GM23338 (cell line): Measurements from ENCODE around the gene CACNA1D. TPM values are rescaled to one million over a fixed set of nuclear protein-coding genes. Genes with fewer than 3 reads are reported as not detected.

Source experiments
- ATAC-seq: fragments of 200-7000 bp; cut with Tn5 transposase; 3 replicates; pipeline ENCODE4 v1.9.1; 2020
- DNase-seq: peaks from one replicate; pipeline ENCODE4 v3.0.0-alpha.2; 2015; ENCODE audit warnings: low spot score
- H2AFZ ChIP-seq: fragments of 200-600 bp; sonication (generic); 2 replicates; pipeline ENCODE4 v1.8.0; 2016; ENCODE audit warnings: antibody characterized with exemption, mild to moderate bottlenecking, moderate library complexity
- H3F3A ChIP-seq: fragments of 200-600 bp; sonication (generic); replicated peaks from 2 replicates; pipeline ENCODE4 v1.8.0; 2017; ENCODE audit warnings: antibody characterized with exemption, mixed run types, low read depth
- H3K27ac ChIP-seq: fragments of 200-600 bp; sonication (generic); 2 replicates; pipeline ENCODE4 v1.6.1; 2016; ENCODE audit warnings: low read depth
- H3K27me3 ChIP-seq: fragments of 200-600 bp; sonication (generic); 2 replicates; pipeline ENCODE4 v1.8.0; 2016; ENCODE audit warnings: mild to moderate bottlenecking, mixed run types, moderate library complexity; ENCODE audit not compliant: insufficient read depth
- H3K36me3 ChIP-seq: fragments of 200-600 bp; sonication (generic); 2 replicates; pipeline ENCODE4 v1.8.0; 2016; ENCODE audit warnings: mild to moderate bottlenecking; ENCODE audit not compliant: insufficient read depth
- H3K4me1 ChIP-seq: fragments of 200-600 bp; sonication (generic); 2 replicates; pipeline ENCODE4 v1.8.0; 2016; ENCODE audit warnings: mild to moderate bottlenecking, moderate library complexity; ENCODE audit not compliant: insufficient read depth
- H3K4me2 ChIP-seq: fragments of 200-600 bp; sonication (generic); 2 replicates; pipeline ENCODE4 v1.7.1; 2017; ENCODE audit warnings: mixed run types
- H3K4me3 ChIP-seq: fragments of 200-600 bp; sonication (generic); 2 replicates; pipeline ENCODE4 v1.6.1; 2016; ENCODE audit warnings: mixed run types
- H3K79me2 ChIP-seq: fragments of 200-600 bp; sonication (generic); replicated peaks from 2 replicates; pipeline ENCODE4 v1.8.0; 2017; ENCODE audit warnings: mild to moderate bottlenecking; ENCODE audit not compliant: insufficient read depth
- H3K9me2 ChIP-seq: fragments of 200-600 bp; sonication (generic); 2 replicates; pipeline ENCODE4 v1.8.0; 2017; ENCODE audit not compliant: insufficient read depth
- H4K20me1 ChIP-seq: fragments of 200-600 bp; sonication (generic); replicated peaks from 2 replicates; pipeline ENCODE4 v1.8.0; 2017; ENCODE audit warnings: mild to moderate bottlenecking; ENCODE audit not compliant: insufficient read depth
- H3K27ac Mint-ChIP-seq: 2 replicates; pipeline ENCODE4 v1.8.0; 2020; ENCODE audit warnings: inconsistent platforms, mild to moderate bottlenecking, moderate library complexity, mixed read lengths
- H3K27me3 Mint-ChIP-seq: 3 replicates; pipeline ENCODE4 v1.8.0; 2022; ENCODE audit warnings: low read depth, mild to moderate bottlenecking, moderate library complexity, mixed read lengths, inconsistent platforms; ENCODE audit not compliant: insufficient read depth, poor library complexity
- H3K36me3 Mint-ChIP-seq: 3 replicates; pipeline ENCODE4 v1.8.0; 2021; ENCODE audit warnings: low read depth, mild to moderate bottlenecking, inconsistent platforms, moderate library complexity, mixed read lengths
- H3K4me1 Mint-ChIP-seq: 3 replicates; pipeline ENCODE4 v1.8.0; 2020; ENCODE audit warnings: mild to moderate bottlenecking, inconsistent platforms, mixed read lengths
- H3K4me3 Mint-ChIP-seq: 3 replicates; pipeline ENCODE4 v1.8.0; 2021; ENCODE audit warnings: moderate library complexity, mild to moderate bottlenecking, inconsistent platforms, mixed read lengths
- H3K9me3 Mint-ChIP-seq: 3 replicates; pipeline ENCODE4 v1.8.0; 2020; ENCODE audit warnings: moderate library complexity, mild to moderate bottlenecking, inconsistent platforms, mixed read lengths
- JUNB ChIP-seq: IDR thresholded peaks from one replicate; pipeline ENCODE4 v1.6.1; 2016; ENCODE audit warnings: antibody characterized with exemption; ENCODE audit not compliant: unreplicated experiment
- NANOG ChIP-seq: IDR thresholded peaks from 2 replicates; pipeline ENCODE4 v1.6.1; 2016; ENCODE audit warnings: antibody characterized with exemption, borderline replicate concordance
- ZNF462 ChIP-seq: fragments of 250-450 bp; sonication (Bioruptor Pico); IDR thresholded peaks from 2 replicates; pipeline ENCODE4 v1.5.0; 2020; ENCODE audit warnings: mild to moderate bottlenecking, moderate library complexity
- polyA plus RNA-seq: library from polyadenylated mRNA; unstranded; fragments of >200 nt; fragmentation: Nextera tagmentation; extraction: Ambion mirVana; gene quantifications from 2 replicates; pipeline ENCODE4 v1.2.1, GENCODE V29; 2016
- total RNA-seq: library from RNA; depleted of rRNA; stranded (reverse); fragments of >200 nt; shearing (Covaris generic); gene quantifications from 2 replicates; pipeline ENCODE4 v1.2.3, GENCODE V29; 2014

CACNA1D gene
- total and polyA plus RNA-seq, 2 experiments from 2014 or later: 1.7 to 1.8 TPM

GRCh38 chr3:53763353-53763752 lies 268.9 kb downstream of the CACNA1D start:
- Histone ChIP-seq H2AFZ (no peak overlapping the region), H3K9me2 (no peaks in the 10 kb centered on the region), H3K36me3 (no peaks in the 10 kb centered on the region), H3K4me3 (no peak overlapping the region), H3K27ac (no peak overlapping the region), H3K27me3 (no peaks in the 10 kb centered on the region), H3K4me2 (no peak overlapping the region), H4K20me1 (no peaks in the 10 kb centered on the region), H3K79me2 (no peaks in the 10 kb centered on the region), H3F3A (no peaks in the 10 kb centered on the region), H3K4me1 (no peaks in the 10 kb centered on the region)
- no peak overlapping the region for H3K27ac Mint-ChIP-seq
- TF ChIP-seq NANOG (no peak), ZNF462 (CRISPR knock-in tag) (no peak)
- DNase-seq (no peak), ATAC-seq (no peak; the same call in 1 of the 3 replicates)
- H3K36me3 Mint-ChIP-seq: no peaks in the 10 kb centered on the region
- H3K4me3 Mint-ChIP-seq: no peak overlapping the region
- peaks cover 7% of the 10 kb centered on the region for H3K4me1 Mint-ChIP-seq
- peaks cover 2% of the 10 kb centered on the region for H3K27me3 Mint-ChIP-seq
- no peaks in the 10 kb centered on the region for H3K9me3 Mint-ChIP-seq

- Histone ChIP-seq H2AFZ (no peak overlapping the region), H3K4me1 (no peaks in the 10 kb centered on the region), H3K9me2 (no peaks in the 10 kb centered on the region), H3K27me3 (no peaks in the 10 kb centered on the region), H3F3A (no peaks in the 10 kb centered on the region), H3K79me2 (no peaks in the 10 kb centered on the region), H3K36me3 (no peaks in the 10 kb centered on the region), H3K4me3 (no peak overlapping the region), H3K4me2 (no peak overlapping the region), H4K20me1 (no peaks in the 10 kb centered on the region), H3K27ac (no peak overlapping the region)
- TF ChIP-seq NANOG (no peak), JUNB (no peak)
- Mint-ChIP-seq H3K36me3 (no peaks in the 10 kb centered on the region), H3K27ac (no peak overlapping the region), H3K4me1 (peaks cover 15% of the 10 kb centered on the region), H3K4me3 (no peak overlapping the region), H3K9me3 (no peaks in the 10 kb centered on the region), H3K27me3 (peaks cover 4% of the 10 kb centered on the region)
- no peak for ATAC-seq
- no peak for DNase-seq
Measured at GRCh38 chr3:53764026-53764775, 269.8 kb downstream of the CACNA1D start.
